GM12865 (cell line): ENCODE data around the gene HTR2B.
"Not testable (repeated sequence)": the region's sequence is repeated elsewhere in the genome, so short reads cannot be mapped to it uniquely, and the experiment has no call there.

Source experiments
- DNase-seq: peaks from one replicate; pipeline ENCODE4 v3.0.0; 2010; ENCODE audit warnings: low read depth
- H3K4me3 ChIP-seq: 2 replicates; pipeline ENCODE4 v1.5.1; 2011; ENCODE audit warnings: mild to moderate bottlenecking, low read depth, low read length, control low read depth
- TF ChIP-seq, protein P1 (sequence below): IDR thresholded peaks from 2 replicates; pipeline ENCODE4 v1.5.1; 2011; ENCODE audit warnings: low read length, control low read depth, low read depth, inconsistent platforms; ENCODE audit not compliant: insufficient read depth; ENCODE audit errors: missing control alignments

Gene HTR2B

GRCh38 chr2:231159306-231159705 lies 34.5 kb upstream of the HTR2B start:
- TF ChIP-seq, protein P1, sequence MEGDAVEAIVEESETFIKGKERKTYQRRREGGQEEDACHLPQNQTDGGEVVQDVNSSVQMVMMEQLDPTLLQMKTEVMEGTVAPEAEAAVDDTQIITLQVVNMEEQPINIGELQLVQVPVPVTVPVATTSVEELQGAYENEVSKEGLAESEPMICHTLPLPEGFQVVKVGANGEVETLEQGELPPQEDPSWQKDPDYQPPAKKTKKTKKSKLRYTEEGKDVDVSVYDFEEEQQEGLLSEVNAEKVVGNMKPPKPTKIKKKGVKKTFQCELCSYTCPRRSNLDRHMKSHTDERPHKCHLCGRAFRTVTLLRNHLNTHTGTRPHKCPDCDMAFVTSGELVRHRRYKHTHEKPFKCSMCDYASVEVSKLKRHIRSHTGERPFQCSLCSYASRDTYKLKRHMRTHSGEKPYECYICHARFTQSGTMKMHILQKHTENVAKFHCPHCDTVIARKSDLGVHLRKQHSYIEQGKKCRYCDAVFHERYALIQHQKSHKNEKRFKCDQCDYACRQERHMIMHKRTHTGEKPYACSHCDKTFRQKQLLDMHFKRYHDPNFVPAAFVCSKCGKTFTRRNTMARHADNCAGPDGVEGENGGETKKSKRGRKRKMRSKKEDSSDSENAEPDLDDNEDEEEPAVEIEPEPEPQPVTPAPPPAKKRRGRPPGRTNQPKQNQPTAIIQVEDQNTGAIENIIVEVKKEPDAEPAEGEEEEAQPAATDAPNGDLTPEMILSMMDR = no peak
- no peak for DNase-seq
- H3K4me3 ChIP-seq = no peak overlapping the region

DNA sequence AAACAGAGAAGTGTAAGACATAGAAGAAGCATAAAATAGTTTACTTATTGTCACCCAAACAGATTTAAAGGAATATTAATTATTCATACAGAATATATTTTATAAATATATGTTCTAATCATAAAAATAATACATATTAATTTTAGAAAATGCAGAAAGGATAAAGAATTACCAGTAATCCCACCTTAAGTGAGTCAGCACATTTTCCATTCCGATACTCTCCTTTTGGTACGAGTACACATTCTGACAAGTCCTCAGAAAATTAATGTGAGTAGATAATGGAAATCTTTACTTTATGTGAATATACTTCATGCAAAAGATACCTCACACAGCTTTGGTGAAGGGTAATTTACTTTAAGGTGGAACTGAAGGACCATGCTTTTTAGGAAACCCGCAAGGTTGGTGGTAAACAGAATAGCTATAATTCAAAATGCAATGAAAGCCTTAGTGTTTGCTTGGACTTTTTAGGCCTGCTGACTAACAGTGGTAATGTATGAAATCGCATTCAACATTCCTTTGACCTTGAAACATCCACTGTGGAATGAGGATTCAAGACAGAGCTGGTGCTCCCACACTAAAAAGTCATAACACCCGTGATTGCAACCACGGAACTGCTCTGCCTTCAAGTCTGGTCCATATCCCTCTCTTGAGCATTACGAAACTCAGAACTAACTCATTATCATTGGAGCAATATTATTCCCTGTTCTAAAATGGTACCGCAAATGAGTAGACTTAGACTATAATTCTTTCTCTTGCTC lies 28.1 kb upstream of the HTR2B start:
- no peak overlapping the region for H3K4me3 ChIP-seq
- DNase-seq = no peak
- TF ChIP-seq, protein P1 = no peak

GRCh38 chr2:231146665-231147064 lies 21.8 kb upstream of the HTR2B start:
- no peak overlapping the region for H3K4me3 ChIP-seq
- no peak for DNase-seq
- TF ChIP-seq, protein P1 = no peak

DNA sequence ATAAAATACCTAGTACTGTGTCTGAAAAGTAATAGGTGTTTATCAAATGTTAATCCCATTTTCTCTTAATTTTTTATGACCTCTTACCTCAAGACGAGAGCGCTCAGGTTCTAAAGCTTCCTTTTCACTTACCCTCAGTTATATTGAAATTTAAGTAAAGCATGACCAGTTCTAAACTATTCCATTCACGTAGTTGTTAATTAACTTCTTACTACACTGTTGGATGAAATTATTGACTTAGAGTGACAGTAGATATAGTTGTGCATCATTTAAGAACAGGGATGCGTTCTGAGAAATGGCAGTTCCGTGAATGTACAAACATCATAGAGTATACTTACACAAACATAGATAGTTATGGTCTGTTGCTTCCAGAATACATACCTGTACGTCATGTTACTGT lies 20.1 kb upstream of the HTR2B start:
- TF ChIP-seq, protein P1 = no peak
- DNase-seq = no peak
- no peak overlapping the region for H3K4me3 ChIP-seq

- DNase-seq, H3K4me3 ChIP-seq: not testable (repeated sequence)
Observed at GRCh38 chr2:231140808-231141207, 16.0 kb upstream of the HTR2B start.

GRCh38 chr2:231139796-231140195 lies 15.0 kb upstream of the HTR2B start:
- DNase-seq = no peak
- H3K4me3 ChIP-seq = no peak overlapping the region
- TF ChIP-seq, protein P1 = no peak

DNA sequence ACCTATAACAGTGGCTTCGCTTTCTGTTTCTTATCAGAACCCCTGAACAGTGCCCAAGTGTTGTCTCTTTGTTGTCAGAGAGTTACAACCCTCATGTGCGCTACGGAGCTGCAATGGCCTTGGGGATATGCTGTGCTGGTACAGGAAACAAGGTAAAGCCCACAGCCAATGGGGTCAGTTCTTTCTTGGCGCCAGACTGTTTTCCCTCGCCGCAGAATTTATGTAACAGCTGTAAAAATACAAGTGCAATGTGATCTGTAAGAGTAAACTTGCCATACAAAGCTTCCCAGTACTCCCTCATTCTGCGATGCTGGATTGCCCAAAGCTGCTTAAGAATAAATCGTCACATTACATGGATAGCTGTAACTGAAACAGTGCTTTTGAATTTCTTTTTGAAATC lies 13.9 kb upstream of the HTR2B start:
- no peak for DNase-seq
- H3K4me3 ChIP-seq = no peak overlapping the region
- TF ChIP-seq, protein P1 = no peak
